Kidney (tissue), 14 donors: Measurements from ENCODE around the gene TEFM. TPM values are rescaled to one million over a fixed set of nuclear protein-coding genes. Genes with fewer than 3 reads are reported as not detected.

Experiments used
- DNase-seq, 5 donors: peaks; one replicate each; pipeline ENCODE4 v3.0.0-alpha.2; 2013 to 2020
- FAIRE-seq: peaks from 2 replicates; lab custom pipeline; 2012; peaks lifted over from hg19 to GRCh38; lab: Jason Lieb, UNC
- H3K27ac ChIP-seq, 2 donors: one replicate each; pipeline ENCODE4 v1.7.0; 2013; ENCODE audit warnings: low read depth in 2 of 2, low read length in 2 of 2, inconsistent platforms in 1 of 2
- H3K27me3 ChIP-seq: one replicate; pipeline ENCODE4 v1.7.1; 2013; ENCODE audit warnings: low read length, inconsistent platforms; ENCODE audit not compliant: control insufficient read depth, insufficient read depth
- H3K36me3 ChIP-seq, 3 donors: one replicate each; pipeline versions ENCODE4 v1.7.0 to v1.7.1; 2013; ENCODE audit warnings: low read length in 3 of 3, control low read depth in 1 of 3, inconsistent platforms in 1 of 3; ENCODE audit not compliant: insufficient read depth in 3 of 3, control insufficient read depth in 2 of 3
- H3K4me1 ChIP-seq, 3 donors: one replicate each; pipeline versions ENCODE4 v1.7.0 to v1.7.1; 2013; ENCODE audit warnings: low read length in 3 of 3, inconsistent platforms in 1 of 3, low read depth in 1 of 3; ENCODE audit not compliant: control insufficient read depth in 2 of 3, insufficient read depth in 2 of 3
- H3K4me3 ChIP-seq, 3 donors: one replicate each; pipeline versions ENCODE4 v1.7.0 to v1.8.1; 2013; ENCODE audit warnings: low read length in 3 of 3, control low read depth in 1 of 3, inconsistent platforms in 1 of 3
- H3K9ac ChIP-seq, 3 donors: one replicate each; pipeline versions ENCODE4 v1.7.0 to v1.7.1; 2013; ENCODE audit warnings: low read length in 3 of 3, control low read depth in 1 of 3, inconsistent platforms in 1 of 3
- H3K9me3 ChIP-seq, 3 donors: one replicate each; pipeline versions ENCODE4 v1.7.0 to v1.7.1; 2013; ENCODE audit warnings: low read length in 3 of 3, control low read depth in 1 of 3, inconsistent platforms in 1 of 3; ENCODE audit not compliant: control insufficient read depth in 2 of 3, insufficient read depth in 1 of 3
- CTCF ChIP-seq: IDR thresholded peaks from 3 replicates; pipeline ENCODE4 v1.5.1; 2012; ENCODE audit warnings: mild to moderate bottlenecking, moderate library complexity, borderline replicate concordance; ENCODE audit not compliant: insufficient read depth; ENCODE audit errors: extremely low read depth
- intact Hi-C: fragments of 100-400 bp; cut with DNase I; formaldehyde crosslinking; loops from one replicate; pipeline ENCODE4 v1.11.1; 2022
- polyA plus RNA-seq: library from polyadenylated mRNA; stranded (reverse); fragments of 350-450 nt; fragmentation: Illumina TruSeq; extraction: RNeasy Lipid Tissue Mini Kit (QIAGEN cat#74804); gene quantifications from one replicate; pipeline ENCODE4 v1.2.3, GENCODE V29; 2014; ENCODE audit warnings: low read depth, low replicate concordance; ENCODE audit not compliant: insufficient read depth
- total RNA-seq: library from RNA; stranded (reverse); fragmentation: NEBNext Ultra II Directional; extraction: Animal tissue kit (Norgen Biotek cat#: 25700); gene quantifications from one replicate; pipeline ENCODE4 v1.2.1, GENCODE V29; 2021
- donor health status: control.
- donor health status: control.
- donor health status: control.
- donor health status: control.
- donor health status: control.
- donor health status: DM: yes; HTN: yes; CAD: no.
- donor health status: Normal renal cell carcinoma (clear cell type).

The TEFM gene
- total and polyA plus RNA-seq, 2 donors from 2014 or later, result 14.0 to 14.3 TPM

- peak overlapping the region; percentile 90 to 98 (median 97) for H3K9ac ChIP-seq
- TF ChIP-seq CTCF, result no peak
- intact Hi-C loops, result no loop called here
- peaks cover 3 to 6% (median 4%) of the 10 kb centered on the region in 3 donors for H3K36me3 ChIP-seq
- peak overlapping the region in 1 of 2 donors; percentile 49 for H3K27ac ChIP-seq
- FAIRE-seq (no peak), DNase-seq (peak in 4 of 5 donors; percentile 12 to 45 (median 40))
- peak overlapping the region; percentile 81 to 99 (median 97) for H3K4me3 ChIP-seq
- no peaks in the 10 kb centered on the region for H3K27me3 ChIP-seq
- peaks cover 0 to 3% (median 0%) of the 10 kb centered on the region in 3 donors for H3K4me1 ChIP-seq
- H3K9me3 ChIP-seq, result no peaks in the 10 kb centered on the region
These were observed 317 bp downstream of the TEFM start for GRCh38 chr17:30905742-30906100.

- Histone ChIP-seq H3K36me3 (peaks cover 3 to 8% (median 7%) of the 10 kb centered on the region in 3 donors), H3K4me3 (no peak overlapping the region), H3K27me3 (no peaks in the 10 kb centered on the region), H3K4me1 (no peaks in the 10 kb centered on the region), H3K27ac (no peak overlapping the region), H3K9me3 (no peaks in the 10 kb centered on the region), H3K9ac (no peak overlapping the region)
- DNase-seq (no peak), FAIRE-seq (no peak)
- intact Hi-C loops, result no loop called here
- no peak for TF ChIP-seq CTCF
These were observed 8.7 kb downstream of the TEFM start for GRCh38 chr17:30897311-30897710.

GRCh38 chr17:30894236-30894635, 11.8 kb downstream of the TEFM start:
- H3K4me3 ChIP-seq, result no peak overlapping the region
- H3K36me3 ChIP-seq, result peaks cover 0 to 5% (median 2%) of the 10 kb centered on the region in 3 donors
- no peaks in the 10 kb centered on the region for H3K4me1 ChIP-seq
- FAIRE-seq (no peak), DNase-seq (no peak)
- H3K27ac ChIP-seq, result no peak overlapping the region
- no peaks in the 10 kb centered on the region for H3K9me3 ChIP-seq
- TF ChIP-seq CTCF, result no peak
- H3K9ac ChIP-seq, result no peak overlapping the region
- H3K27me3 ChIP-seq, result no peaks in the 10 kb centered on the region
- intact Hi-C loops, result no loop called here

- intact Hi-C loops, result no loop called here
- no peak for TF ChIP-seq CTCF
- no peaks in the 10 kb centered on the region for H3K36me3 ChIP-seq
- no peak for DNase-seq
- no peaks in the 10 kb centered on the region for H3K9me3 ChIP-seq
- H3K9ac ChIP-seq, result no peak overlapping the region
- H3K27me3 ChIP-seq, result no peaks in the 10 kb centered on the region
- H3K27ac ChIP-seq, result no peak overlapping the region
- H3K4me3 ChIP-seq, result no peak overlapping the region
- FAIRE-seq, result no peak
- H3K4me1 ChIP-seq, result no peaks in the 10 kb centered on the region
These were observed 19.9 kb downstream of the TEFM start for GRCh38 chr17:30886187-30886586.
